HFFc6 (cell line): ENCODE data around the gene ABCB8. TPM values are rescaled to one million over a fixed set of nuclear protein-coding genes. Genes with fewer than 3 reads are reported as not detected.
A peak's percentile ranks its signal among the peaks of the same experiment; 100 is the strongest.

Source experiments
- DNase-seq: peaks from one replicate; pipeline ENCODE4 v3.0.0-alpha.2; 2018
- H3K27ac Mint-ChIP-seq: 2 replicates; pipeline ENCODE4 v1.8.0; 2020; ENCODE audit warnings: mild to moderate bottlenecking, mixed read lengths
- H3K27me3 Mint-ChIP-seq: 2 replicates; pipeline ENCODE4 v1.8.0; 2021; ENCODE audit warnings: mild to moderate bottlenecking, moderate library complexity, mixed read lengths; ENCODE audit not compliant: insufficient read depth
- H3K36me3 Mint-ChIP-seq: 2 replicates; pipeline ENCODE4 v1.8.0; 2021; ENCODE audit warnings: low read depth, mixed read lengths
- H3K4me1 Mint-ChIP-seq: 2 replicates; pipeline ENCODE4 v1.8.0; 2020; ENCODE audit warnings: low read depth, mixed read lengths
- H3K4me3 Mint-ChIP-seq: 2 replicates; pipeline ENCODE4 v1.8.0; 2020; ENCODE audit warnings: mild to moderate bottlenecking, moderate library complexity, mixed read lengths
- H3K9me3 Mint-ChIP-seq: 2 replicates; pipeline ENCODE4 v1.8.0; 2020; ENCODE audit warnings: mild to moderate bottlenecking, mixed read lengths
- CTCF ChIP-seq: fragments of 200-600 bp; sonication (generic); IDR thresholded peaks from 2 replicates; pipeline ENCODE4 v1.5.0; 2021; ENCODE audit warnings: antibody characterized with exemption, mild to moderate bottlenecking
- total RNA-seq, 6 experiments: library from RNA; stranded (reverse); fragmentation: NEBNext Ultra II Directional; extraction: Animal tissue kit (Norgen Biotek cat#: 25700); gene quantifications; 2 replicates in 1 of 6; 3 replicates in 5 of 6; pipeline ENCODE4 v1.2.3, GENCODE V29; 2021

The ABCB8 gene
- total RNA-seq, 6 experiments from 2014 or later, result 31.9 to 36.3 (median 33.2) TPM

GRCh38 chr7:151071032-151071866 lies 43.0 kb downstream of the ABCB8 start:
- peaks cover 1% of the 10 kb centered on the region; the same call in 1 of the 2 replicates for H3K27me3 Mint-ChIP-seq
- TF ChIP-seq CTCF, result no peak
- DNase-seq, result no peak
- H3K36me3 Mint-ChIP-seq, result peaks cover 25% of the 10 kb centered on the region; the same call in 1 of the 2 replicates
- no peaks in the 10 kb centered on the region for H3K9me3 Mint-ChIP-seq
- peaks cover 9% of the 10 kb centered on the region; the same call in 1 of the 2 replicates for H3K4me1 Mint-ChIP-seq
- H3K4me3 Mint-ChIP-seq, result no peak overlapping the region
- no peak overlapping the region for H3K27ac Mint-ChIP-seq

GRCh38 chr7:151073990-151074389 lies 45.7 kb downstream of the ABCB8 start:
- H3K36me3 Mint-ChIP-seq, result peaks cover 19% of the 10 kb centered on the region; the same call in 1 of the 2 replicates

GRCh38 chr7:151074817-151075661 lies 46.8 kb downstream of the ABCB8 start:
- peaks cover 22% of the 10 kb centered on the region for H3K4me1 Mint-ChIP-seq
- H3K9me3 Mint-ChIP-seq, result no peaks in the 10 kb centered on the region
- no peak for TF ChIP-seq CTCF
- no peak overlapping the region for H3K27ac Mint-ChIP-seq
- H3K4me3 Mint-ChIP-seq, result no peak overlapping the region
- H3K27me3 Mint-ChIP-seq, result peaks cover 2% of the 10 kb centered on the region
- no peak for DNase-seq
- H3K36me3 Mint-ChIP-seq, result peaks cover 19% of the 10 kb centered on the region; the same call in 1 of the 2 replicates

More at GRCh38 chr7:151073990-151074389, 45.7 kb downstream of the ABCB8 start:
- Mint-ChIP-seq H3K4me3 (no peak overlapping the region), H3K27me3 (no peaks in the 10 kb centered on the region; the same call in 1 of the 2 replicates), H3K27ac (peak overlapping the region; percentile 48; the same call in 1 of the 2 replicates), H3K9me3 (no peaks in the 10 kb centered on the region), H3K4me1 (peaks cover 13% of the 10 kb centered on the region)
- TF ChIP-seq CTCF, result no peak
- no peak for DNase-seq

GRCh38 chr7:151075662-151075971 lies 47.4 kb downstream of the ABCB8 start:
- peaks cover 23% of the 10 kb centered on the region for H3K4me1 Mint-ChIP-seq
- peaks cover 3% of the 10 kb centered on the region for H3K27me3 Mint-ChIP-seq
- no peak for DNase-seq
- H3K4me3 Mint-ChIP-seq, result no peak overlapping the region
- no peak overlapping the region for H3K27ac Mint-ChIP-seq
- peaks cover 19% of the 10 kb centered on the region; the same call in 1 of the 2 replicates for H3K36me3 Mint-ChIP-seq
- no peak for TF ChIP-seq CTCF
- no peaks in the 10 kb centered on the region for H3K9me3 Mint-ChIP-seq

- no peak for DNase-seq
- Mint-ChIP-seq H3K4me3 (no peak overlapping the region; the same call in 1 of the 2 replicates), H3K27me3 (peaks cover 3% of the 10 kb centered on the region), H3K4me1 (peaks cover 23% of the 10 kb centered on the region), H3K36me3 (peaks cover 19% of the 10 kb centered on the region; the same call in 1 of the 2 replicates), H3K9me3 (no peaks in the 10 kb centered on the region), H3K27ac (no peak overlapping the region)
- TF ChIP-seq CTCF, result no peak
Observed at GRCh38 chr7:151075978-151076426, 47.8 kb downstream of the ABCB8 start.
